HG03354 (cell line): ENCODE results near the gene PARK7.

Experiments
- ATAC-seq: cut with Tn5 transposase; IDR thresholded peaks from one replicate; pipeline ENCODE4 v1.9.1; 2021; ENCODE audit warnings: mild to moderate bottlenecking; ENCODE audit not compliant: unreplicated experiment, poor library complexity, severe bottlenecking

The PARK7 gene

GRCh38 chr1:7975212-7975865, 13.8 kb downstream of the PARK7 start:
- ATAC-seq, result no peak

- ATAC-seq, result no peak
Measured at GRCh38 chr1:7980984-7981383, 19.5 kb downstream of the PARK7 start.

GRCh38 chr1:7983086-7983778, 21.7 kb downstream of the PARK7 start:
- ATAC-seq, result no peak

GRCh38 chr1:7984811-7985210, 23.3 kb downstream of the PARK7 start:
- no peak for ATAC-seq

- no peak for ATAC-seq
Measured at GRCh38 chr1:7985851-7986612, 24.5 kb downstream of the PARK7 start.

GRCh38 chr1:7987528-7987927, 26.0 kb downstream of the PARK7 start:
- no peak for ATAC-seq

- no peak for ATAC-seq
Measured at GRCh38 chr1:7988576-7988975, 27.1 kb downstream of the PARK7 start.

GRCh38 chr1:7989762-7990428, 28.4 kb downstream of the PARK7 start:
- ATAC-seq, result no peak

- ATAC-seq, result no peak
Measured at GRCh38 chr1:7991504-7992440, 30.3 kb downstream of the PARK7 start.

- no peak for ATAC-seq
Measured at GRCh38 chr1:7992885-7993284, 31.4 kb downstream of the PARK7 start.

- peak; percentile 83 for ATAC-seq
Measured at GRCh38 chr1:7993593-7994479, 32.3 kb downstream of the PARK7 start.

GRCh38 chr1:7994827-7995226, 33.3 kb downstream of the PARK7 start:
- no peak for ATAC-seq

GRCh38 chr1:7995437-7995836, 33.9 kb downstream of the PARK7 start:
- no peak for ATAC-seq

- ATAC-seq, result no peak
Measured at GRCh38 chr1:8002329-8002910, 40.9 kb downstream of the PARK7 start.

- no peak for ATAC-seq
Measured at GRCh38 chr1:8002921-8003320, 41.4 kb downstream of the PARK7 start.

- ATAC-seq, result no peak
Measured at GRCh38 chr1:8003438-8004112, 42.1 kb downstream of the PARK7 start.

- ATAC-seq, result no peak
Measured at GRCh38 chr1:8004113-8004802, 42.7 kb downstream of the PARK7 start.
